PC-3 (cell line): ENCODE measurements around the gene FOXP1. TPM values are rescaled to one million over a fixed set of nuclear protein-coding genes. Genes with fewer than 3 reads are reported as not detected.

Experiments
- ATAC-seq: fragments of 200-7000 bp; cut with Tn5 transposase; 2 replicates; pipeline ENCODE4 v1.9.1; 2020; ENCODE audit warnings: mild to moderate bottlenecking, moderate library complexity
- BruUV-seq: library from RNA; stranded (reverse); fragments of 400-500 nt; replicated peaks from 2 replicates; lab custom pipeline; 2021; lab: Mats Ljungman, UMichigan
- CTCF ChIA-PET: fragments of 300-600 bp; sonication (Branson Sonifier 250); formaldehyde crosslinking; loops from one replicate; lab custom pipeline; 2022; ENCODE audit warnings: antibody characterized with exemption; lab: Charles Lee
- POLR2A ChIA-PET: fragments of 300-600 bp; sonication (Branson Sonifier 250); formaldehyde crosslinking; loops from one replicate; lab custom pipeline; 2022; ENCODE audit warnings: antibody characterized with exemption; ENCODE audit not compliant: unreplicated experiment; lab: Charles Lee
- DNase-seq: peaks from one replicate; pipeline ENCODE4 v3.0.0-alpha.2; 2015
- H2AFZ ChIP-seq: fragments of 300-600 bp; sonication (generic); 2 replicates; pipeline ENCODE4 v1.6.0; 2016; ENCODE audit warnings: antibody characterized with exemption, low read length
- H3F3A ChIP-seq: fragments of 300-600 bp; sonication (generic); one replicate; pipeline ENCODE4 v1.6.0; 2017; ENCODE audit warnings: antibody characterized with exemption, low read length, control low read depth, mild to moderate bottlenecking; ENCODE audit not compliant: unreplicated experiment
- H3K27ac ChIP-seq: fragments of 300-600 bp; sonication (generic); 2 replicates; pipeline ENCODE4 v1.5.1; 2016; ENCODE audit warnings: mild to moderate bottlenecking, low read length
- H3K27me3 ChIP-seq: fragments of 300-600 bp; sonication (generic); 2 replicates; pipeline ENCODE4 v1.6.1; 2016; ENCODE audit warnings: low read length, mixed read lengths
- H3K36me3 ChIP-seq: fragments of 300-600 bp; sonication (generic); 2 replicates; pipeline ENCODE4 v1.6.1; 2016; ENCODE audit warnings: low read depth, mixed run types, low read length, mixed read lengths
- H3K4me1 ChIP-seq: fragments of 300-600 bp; sonication (generic); 2 replicates; pipeline ENCODE4 v1.5.1; 2016; ENCODE audit warnings: low read length; ENCODE audit not compliant: insufficient read depth
- H3K4me2 ChIP-seq: fragments of 300-600 bp; sonication (generic); 2 replicates; pipeline ENCODE4 v1.6.0; 2016; ENCODE audit warnings: low read length
- H3K4me3 ChIP-seq: fragments of 300-600 bp; sonication (generic); 2 replicates; pipeline ENCODE4 v1.5.1; 2016; ENCODE audit warnings: mild to moderate bottlenecking, low read length, mixed read lengths
- H3K79me2 ChIP-seq: fragments of 300-600 bp; sonication (generic); 2 replicates; pipeline ENCODE4 v1.6.1; 2017; ENCODE audit warnings: low read length, mixed read lengths
- H3K9ac ChIP-seq: fragments of 300-600 bp; sonication (generic); 2 replicates; pipeline ENCODE4 v1.6.0; 2016; ENCODE audit warnings: mild to moderate bottlenecking, low read length
- H3K9me2 ChIP-seq: fragments of 300-600 bp; sonication (generic); replicated peaks from 2 replicates; pipeline ENCODE4 v1.6.1; 2016; ENCODE audit warnings: mixed run types, low read length, mixed read lengths
- H3K9me3 ChIP-seq: fragments of 300-600 bp; sonication (generic); 2 replicates; pipeline ENCODE4 v1.6.1; 2016; ENCODE audit warnings: low read length, mixed read lengths
- H4K20me1 ChIP-seq: fragments of 300-600 bp; sonication (generic); 2 replicates; pipeline ENCODE4 v1.6.1; 2016; ENCODE audit warnings: low read length, mixed read lengths
- CTCF ChIP-seq: fragments of 300-600 bp; sonication (generic); conservative IDR thresholded peaks from 2 replicates; pipeline ENCODE4 v1.5.1; 2017; ENCODE audit warnings: antibody characterized with exemption, low read depth, mild to moderate bottlenecking, low read length
- EZH2 ChIP-seq: fragments of 300-600 bp; sonication (generic); IDR thresholded peaks from one replicate; pipeline ENCODE4 v1.6.1; 2017; ENCODE audit warnings: antibody characterized with exemption, mild to moderate bottlenecking, low read length; ENCODE audit not compliant: unreplicated experiment
- EZH2phosphoT487 ChIP-seq: fragments of 300-600 bp; sonication (generic); IDR thresholded peaks from 2 replicates; pipeline ENCODE4 v1.6.1; 2018; ENCODE audit warnings: mild to moderate bottlenecking, antibody characterized with exemption, low read length, borderline replicate concordance
- intact Hi-C: fragments of 100-400 bp; cut with micrococcal nuclease; formaldehyde crosslinking; loops from 2 replicates; pipeline ENCODE4 v1.9.0; 2023
- total RNA-seq: library from RNA; depleted of rRNA; stranded (reverse); fragments of >200 nt; gene quantifications from 2 replicates; pipeline ENCODE4 v1.2.3, GENCODE V29; 2014

FOXP1 gene
- total RNA-seq, 1 experiment from 2014 or later = 35.3 TPM

- DNase-seq (no peak), ATAC-seq (no peak)
- no peak overlapping the region for H2AFZ ChIP-seq
- no peaks in the 10 kb centered on the region for H4K20me1 ChIP-seq
- no peaks in the 10 kb centered on the region for H3K9me2 ChIP-seq
- BruUV-seq = no TSS peak
- TF ChIP-seq EZH2 (no peak), CTCF (no peak), EZH2phosphoT487 (no peak)
- CTCF ChIA-PET = no interaction called here
- peaks cover 56% of the 10 kb centered on the region for H3K4me1 ChIP-seq
- no peaks in the 10 kb centered on the region for H3K79me2 ChIP-seq
- H3K36me3 ChIP-seq = no peaks in the 10 kb centered on the region
- no peak overlapping the region for H3K4me3 ChIP-seq
- POLR2A ChIA-PET = interaction anchor here (0.6 kb wide), 2 partner anchors 32 to 79 kb away, joined by 3 to 8 read pairs; no protein-coding TSS in a partner anchor
- H3K27ac ChIP-seq = peak overlapping the region; percentile 92
- peak overlapping the region; percentile 90; the same call in 1 of the 2 replicates for H3K4me2 ChIP-seq
- peaks cover 3% of the 10 kb centered on the region for H3F3A ChIP-seq
- no peak overlapping the region; the same call in 1 of the 2 replicates for H3K9ac ChIP-seq
- intact Hi-C loops = loop anchor here (1.0 to 5.0 kb wide), 3 partner anchors 8 to 543 kb away; no protein-coding TSS in a partner anchor
- H3K27me3 ChIP-seq = no peaks in the 10 kb centered on the region
- no peaks in the 10 kb centered on the region for H3K9me3 ChIP-seq
These were observed 472.9 kb downstream of the FOXP1 start for GRCh38 chr3:71110385-71111222.

DNA sequence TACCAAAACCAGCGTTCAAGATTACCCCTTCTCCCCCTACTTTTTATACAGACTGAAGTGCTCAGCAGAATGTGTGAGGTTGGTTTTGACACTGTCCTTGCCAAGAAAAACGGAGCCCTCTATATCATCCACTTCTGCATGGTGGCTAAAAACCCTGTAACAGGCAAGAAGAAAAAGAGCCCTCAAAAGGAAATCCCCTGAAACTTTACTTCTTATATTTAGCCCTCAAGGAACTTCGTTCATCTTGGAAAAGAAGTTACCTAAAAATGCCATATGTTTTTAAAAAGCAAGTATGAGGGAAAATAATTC is 473.6 kb downstream of the FOXP1 start:
- Histone ChIP-seq H3K36me3 (no peaks in the 10 kb centered on the region), H3K4me3 (peak overlapping the region; percentile 63; the same call in 1 of the 2 replicates), H3K27ac (peak overlapping the region; percentile 92), H3K4me1 (peaks cover 56% of the 10 kb centered on the region), H3K9me2 (no peaks in the 10 kb centered on the region), H3K4me2 (peak overlapping the region; percentile 90), H2AFZ (no peak overlapping the region), H3K9ac (peak overlapping the region; percentile 21; the same call in 1 of the 2 replicates), H4K20me1 (no peaks in the 10 kb centered on the region), H3K27me3 (no peaks in the 10 kb centered on the region), H3F3A (peaks cover 3% of the 10 kb centered on the region), H3K9me3 (no peaks in the 10 kb centered on the region), H3K79me2 (no peaks in the 10 kb centered on the region)
- TSS peak; percentile 87 for BruUV-seq
- no peak for TF ChIP-seq CTCF
- TF ChIP-seq EZH2 = no peak
- no peak for TF ChIP-seq EZH2phosphoT487
- ATAC-seq (no peak), DNase-seq (no peak)
- intact Hi-C loops = loop anchor here (2.0 to 10.0 kb wide), 5 partner anchors 53 to 475 kb away; partner anchors contain the start of gene FOXP1
- ChIA-PET CTCF (no interaction called here), POLR2A (interaction anchor here (0.5 kb wide), 1 partner anchor 45 kb away, joined by 3 read pairs; no protein-coding TSS in a partner anchor)
